ENCODE measurements around the gene CTBP1.
A peak's percentile ranks its signal among the peaks of the same experiment; 100 is the strongest.

The CTBP1 gene

DNA sequence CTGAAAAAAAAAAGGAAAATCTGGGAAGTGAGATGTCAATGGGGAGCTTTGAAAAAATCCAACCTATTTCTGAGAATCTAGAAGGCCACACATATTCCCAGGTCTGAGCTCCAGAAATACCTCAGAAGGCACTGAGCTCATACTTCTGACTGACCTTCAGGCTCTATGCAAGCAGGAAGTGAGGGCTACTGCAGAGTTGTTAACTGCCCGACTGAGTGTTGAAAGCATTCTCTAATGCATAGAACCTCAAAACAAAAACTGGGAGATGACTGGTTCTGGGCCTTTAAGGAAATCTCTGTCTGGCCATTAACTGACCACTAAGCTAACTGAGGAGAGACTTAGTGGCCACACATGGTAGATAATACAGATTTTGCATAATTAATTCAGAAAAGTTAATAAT lies 69.0 kb downstream of the CTBP1 start:
- no peak overlapping the region for H3K9ac ChIP-seq (ENCODE audit: low read length)
- no peak overlapping the region for H3K4me3 ChIP-seq (ENCODE audit: low read length)
- peaks cover 3% of the 10 kb centered on the region for H3K4me1 ChIP-seq (ENCODE audit: control insufficient read depth, insufficient read depth, low read length)

GRCh38 chr4:1179089-1179441 lies 69.9 kb downstream of the CTBP1 start:
- Histone ChIP-seq H3K27me3 (ENCODE audit: control insufficient read depth, insufficient read depth, low read length) (no peaks in the 10 kb centered on the region), H3K27ac (ENCODE audit: low read depth, low read length) (no peak overlapping the region)

More for the DNA sequence above, 69.0 kb downstream of the CTBP1 start:
- H3K36me3 ChIP-seq (ENCODE audit: control insufficient read depth, insufficient read depth, low read length): no peaks in the 10 kb centered on the region
- H3K27me3 ChIP-seq (ENCODE audit: control insufficient read depth, insufficient read depth, low read length): no peaks in the 10 kb centered on the region
- H3K27ac ChIP-seq (ENCODE audit: low read depth, low read length): no peak overlapping the region

GRCh38 chr4:1178300-1179088 lies 70.4 kb downstream of the CTBP1 start:
- no peaks in the 10 kb centered on the region for H3K27me3 ChIP-seq (ENCODE audit: control insufficient read depth, insufficient read depth, low read length)
- no peaks in the 10 kb centered on the region for H3K36me3 ChIP-seq (ENCODE audit: control insufficient read depth, insufficient read depth, low read length)
- peaks cover 3% of the 10 kb centered on the region for H3K4me1 ChIP-seq (ENCODE audit: control insufficient read depth, insufficient read depth, low read length)
- H3K9ac ChIP-seq (ENCODE audit: low read length): no peak overlapping the region
- H3K27ac ChIP-seq (ENCODE audit: low read depth, low read length): no peak overlapping the region
- H3K4me3 ChIP-seq (ENCODE audit: low read length): no peak overlapping the region

More at GRCh38 chr4:1179089-1179441, 69.9 kb downstream of the CTBP1 start:
- peaks cover 3% of the 10 kb centered on the region for H3K4me1 ChIP-seq (ENCODE audit: control insufficient read depth, insufficient read depth, low read length)
- no peaks in the 10 kb centered on the region for H3K36me3 ChIP-seq (ENCODE audit: control insufficient read depth, insufficient read depth, low read length)
- no peak overlapping the region for H3K4me3 ChIP-seq (ENCODE audit: low read length)
- H3K9ac ChIP-seq (ENCODE audit: low read length): no peak overlapping the region

DNA sequence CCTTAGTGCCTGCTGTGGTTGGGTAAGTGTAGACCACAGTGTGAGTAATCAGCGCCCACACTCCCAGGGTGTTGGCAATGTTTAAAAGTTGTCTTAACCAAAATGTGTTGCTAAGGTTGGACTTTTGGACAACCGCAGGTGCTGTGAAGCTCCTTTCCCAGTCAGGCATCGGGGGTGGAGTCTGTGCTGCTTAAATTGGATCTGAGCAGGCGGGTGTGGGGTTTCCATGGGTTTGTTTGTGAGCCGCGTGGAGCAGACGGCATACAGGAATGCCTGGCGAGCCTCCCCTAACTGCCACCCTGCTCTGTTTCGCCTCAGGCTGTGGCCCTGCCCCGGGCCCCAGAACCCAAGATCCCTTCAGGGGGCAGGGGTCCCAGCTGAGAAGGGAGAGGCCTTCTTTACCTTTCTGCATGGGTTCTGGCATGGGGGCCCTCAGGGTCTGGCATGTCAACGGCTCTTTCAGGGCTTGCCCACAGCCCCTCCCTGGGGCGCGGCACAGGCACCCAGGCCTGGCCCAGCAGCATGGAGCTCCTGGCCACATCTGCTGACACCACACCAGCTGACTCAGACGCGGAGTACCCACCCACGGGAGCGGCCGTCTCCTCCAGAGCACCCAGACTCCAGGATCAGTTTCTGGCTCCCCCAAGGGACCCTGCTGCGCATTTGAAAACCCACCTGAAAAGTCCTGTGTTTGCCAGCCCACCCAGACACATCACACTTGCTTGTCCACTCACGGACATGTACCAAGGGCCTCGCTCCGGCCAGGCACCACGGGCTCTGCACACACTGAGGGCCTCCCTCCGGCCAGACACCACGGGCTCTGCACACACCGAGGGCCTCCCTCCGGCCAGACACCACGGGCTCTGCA lies 71.4 kb downstream of the CTBP1 start:
- Histone ChIP-seq H3K27me3 (ENCODE audit: control insufficient read depth, insufficient read depth, low read length) (peaks cover 4% of the 10 kb centered on the region), H3K27ac (ENCODE audit: low read depth, low read length) (no peak overlapping the region), H3K4me1 (ENCODE audit: control insufficient read depth, insufficient read depth, low read length) (peaks cover 3% of the 10 kb centered on the region), H3K4me3 (ENCODE audit: low read length) (no peak overlapping the region), H3K36me3 (ENCODE audit: control insufficient read depth, insufficient read depth, low read length) (no peaks in the 10 kb centered on the region), H3K9ac (ENCODE audit: low read length) (no peak overlapping the region)

GRCh38 chr4:1176398-1177273 lies 72.3 kb downstream of the CTBP1 start:
- H3K27me3 ChIP-seq (ENCODE audit: control insufficient read depth, insufficient read depth, low read length): peaks cover 5% of the 10 kb centered on the region
- no peaks in the 10 kb centered on the region for H3K36me3 ChIP-seq (ENCODE audit: control insufficient read depth, insufficient read depth, low read length)
- H3K4me3 ChIP-seq (ENCODE audit: low read length): no peak overlapping the region
- no peak overlapping the region for H3K27ac ChIP-seq (ENCODE audit: low read depth, low read length)
- no peak overlapping the region for H3K9ac ChIP-seq (ENCODE audit: low read length)
- H3K4me1 ChIP-seq (ENCODE audit: control insufficient read depth, insufficient read depth, low read length): peaks cover 3% of the 10 kb centered on the region

GRCh38 chr4:1175635-1176229 lies 73.2 kb downstream of the CTBP1 start:
- H3K4me3 ChIP-seq (ENCODE audit: low read length): no peak overlapping the region
- no peaks in the 10 kb centered on the region for H3K36me3 ChIP-seq (ENCODE audit: control insufficient read depth, insufficient read depth, low read length)
- H3K4me1 ChIP-seq (ENCODE audit: control insufficient read depth, insufficient read depth, low read length): peaks cover 3% of the 10 kb centered on the region
- no peak overlapping the region for H3K27ac ChIP-seq (ENCODE audit: low read depth, low read length)
- peaks cover 10% of the 10 kb centered on the region for H3K27me3 ChIP-seq (ENCODE audit: control insufficient read depth, insufficient read depth, low read length)
- H3K9ac ChIP-seq (ENCODE audit: low read length): no peak overlapping the region

GRCh38 chr4:1174941-1175634 lies 73.8 kb downstream of the CTBP1 start:
- no peak overlapping the region for H3K4me3 ChIP-seq (ENCODE audit: low read length)
- H3K4me1 ChIP-seq (ENCODE audit: control insufficient read depth, insufficient read depth, low read length): peaks cover 3% of the 10 kb centered on the region
- H3K36me3 ChIP-seq (ENCODE audit: control insufficient read depth, insufficient read depth, low read length): no peaks in the 10 kb centered on the region
- H3K9ac ChIP-seq (ENCODE audit: low read length): no peak overlapping the region
- no peak overlapping the region for H3K27ac ChIP-seq (ENCODE audit: low read depth, low read length)
- peaks cover 15% of the 10 kb centered on the region for H3K27me3 ChIP-seq (ENCODE audit: control insufficient read depth, insufficient read depth, low read length)

- Histone ChIP-seq H3K27me3 (ENCODE audit: control insufficient read depth, insufficient read depth, low read length) (peaks cover 21% of the 10 kb centered on the region), H3K36me3 (ENCODE audit: control insufficient read depth, insufficient read depth, low read length) (no peaks in the 10 kb centered on the region), H3K27ac (ENCODE audit: low read depth, low read length) (no peak overlapping the region), H3K9ac (ENCODE audit: low read length) (no peak overlapping the region), H3K4me1 (ENCODE audit: control insufficient read depth, insufficient read depth, low read length) (peaks cover 3% of the 10 kb centered on the region), H3K4me3 (ENCODE audit: low read length) (no peak overlapping the region)
These were observed 75.8 kb downstream of the CTBP1 start for GRCh38 chr4:1172971-1173757.

GRCh38 chr4:1172228-1172851 lies 76.6 kb downstream of the CTBP1 start, which contains the start of gene SPON2:
SPON2 (minus strand) TSS chr4:1172583.
- H3K27ac ChIP-seq (ENCODE audit: low read depth, low read length): peak within 1 kb of the TSS; percentile 14
- peaks cover 21% of the 10 kb centered on the region for H3K27me3 ChIP-seq (ENCODE audit: control insufficient read depth, insufficient read depth, low read length)
- no peak within 1 kb of the TSS for H3K9ac ChIP-seq (ENCODE audit: low read length)
- no peaks in the 10 kb centered on the region for H3K36me3 ChIP-seq (ENCODE audit: control insufficient read depth, insufficient read depth, low read length)
- H3K4me3 ChIP-seq (ENCODE audit: low read length): peak within 1 kb of the TSS; percentile 52
- H3K4me1 ChIP-seq (ENCODE audit: control insufficient read depth, insufficient read depth, low read length): peaks cover 3% of the 10 kb centered on the region

- H3K4me1 ChIP-seq (ENCODE audit: control insufficient read depth, insufficient read depth, low read length): no peaks in the 10 kb centered on the region
- H3K4me3 ChIP-seq (ENCODE audit: low read length): peak overlapping the region; percentile 52
- peak overlapping the region; percentile 14 for H3K27ac ChIP-seq (ENCODE audit: low read depth, low read length)
- no peak overlapping the region for H3K9ac ChIP-seq (ENCODE audit: low read length)
- no peaks in the 10 kb centered on the region for H3K36me3 ChIP-seq (ENCODE audit: control insufficient read depth, insufficient read depth, low read length)
- H3K27me3 ChIP-seq (ENCODE audit: control insufficient read depth, insufficient read depth, low read length): peaks cover 21% of the 10 kb centered on the region
These were observed 77.4 kb downstream of the CTBP1 start for GRCh38 chr4:1171311-1172227.

Data from rectal smooth muscle tissue (tissue), 1 donor.